ENCODE data around the gene APOO.
A peak's percentile ranks its signal among the peaks of the same experiment; 100 is the strongest.
"Not testable (repeated sequence)": the region's sequence is repeated elsewhere in the genome, so short reads cannot be mapped to it uniquely, and the experiment has no call there.

APOO gene

GRCh38 chrX:23902419-23902818, 5.3 kb downstream of the APOO start:
- DNase-seq, result peak; percentile 56

- DNase-seq, result peak; percentile 69
These were observed 5.9 kb downstream of the APOO start for GRCh38 chrX:23901805-23902204.

GRCh38 chrX:23901060-23901459, 6.7 kb downstream of the APOO start:
- DNase-seq, result peak; percentile 55

GRCh38 chrX:23900220-23900797, 7.4 kb downstream of the APOO start:
- DNase-seq, result no peak

- peak; percentile 21 for DNase-seq
These were observed 9.3 kb downstream of the APOO start for GRCh38 chrX:23898412-23898959.

- DNase-seq, result no peak
These were observed 10.8 kb downstream of the APOO start for GRCh38 chrX:23896981-23897380.

- DNase-seq, result not testable (repeated sequence)
These were observed 11.2 kb downstream of the APOO start for GRCh38 chrX:23896539-23896938.

- not testable (repeated sequence) for DNase-seq
These were observed 12.7 kb downstream of the APOO start for GRCh38 chrX:23894993-23895392.

GRCh38 chrX:23890933-23891332, 16.8 kb downstream of the APOO start:
- DNase-seq, result no peak

- DNase-seq, result no peak
These were observed 18.7 kb downstream of the APOO start for GRCh38 chrX:23888887-23889501.

GRCh38 chrX:23887918-23888317, 19.8 kb downstream of the APOO start:
- DNase-seq, result no peak

- no peak for DNase-seq
These were observed 20.3 kb downstream of the APOO start for GRCh38 chrX:23887451-23887850.

- DNase-seq, result no peak
These were observed 21.9 kb downstream of the APOO start for GRCh38 chrX:23885803-23886202.

- DNase-seq, result peak; percentile 70
These were observed 23.2 kb downstream of the APOO start for GRCh38 chrX:23884427-23885024.

GRCh38 chrX:23883737-23884354, 23.9 kb downstream of the APOO start:
- peak; percentile 77 for DNase-seq

- no peak for DNase-seq
These were observed 28.2 kb downstream of the APOO start for GRCh38 chrX:23879380-23880090.

- DNase-seq, result no peak
These were observed 35.7 kb downstream of the APOO start for GRCh38 chrX:23871905-23872546.

- no peak for DNase-seq
These were observed 37.7 kb downstream of the APOO start for GRCh38 chrX:23870041-23870440.

GRCh38 chrX:23864742-23865326, 42.9 kb downstream of the APOO start:
- DNase-seq, result no peak

GRCh38 chrX:23861952-23862351, 45.8 kb downstream of the APOO start:
- not testable (repeated sequence) for DNase-seq

- DNase-seq, result no peak
These were observed 46.4 kb downstream of the APOO start for GRCh38 chrX:23861215-23861896.

Data from fibroblast of skin of abdomen (primary cell).